GM12878 (cell line): Measurements from ENCODE around the gene PPP2R2B. TPM values are rescaled to one million over a fixed set of nuclear protein-coding genes. Genes with fewer than 3 reads are reported as not detected.

Experiments used
- ATAC-seq: fragments of 200-7000 bp; cut with Tn5 transposase; 3 replicates; pipeline ENCODE4 v1.9.1; 2020; ENCODE audit warnings: mild to moderate bottlenecking, moderate library complexity
- BruUV-seq: library from RNA; stranded (reverse); fragments of 400-500 nt; replicated peaks from 2 replicates; lab custom pipeline; 2021; lab: Mats Ljungman, UMichigan
- CTCF ChIA-PET: fragments of 300-600 bp; sonication (Branson Sonifier 250); formaldehyde crosslinking; extraction: SDS; loops from one replicate; lab custom pipeline; 2021; ENCODE audit warnings: inconsistent platforms; lab: Yijun Ruan, JAX
- POLR2A ChIA-PET: fragments of 350-600 bp; formaldehyde crosslinking; extraction: SDS; loops from one replicate; lab custom pipeline; 2021; ENCODE audit warnings: inconsistent platforms; lab: Charles Lee
- RAD21 ChIA-PET: fragments of 300-600 bp; sonication (Branson Sonifier 250); formaldehyde crosslinking; loops from one replicate; lab custom pipeline; 2023; ENCODE audit warnings: antibody characterized with exemption; ENCODE audit not compliant: unreplicated experiment; lab: Charles Lee
- SMC1A ChIA-PET: fragments of 300-600 bp; sonication (Branson Sonifier 250); formaldehyde crosslinking; loops from one replicate; lab custom pipeline; 2023; ENCODE audit not compliant: unreplicated experiment, uncharacterized antibody; lab: Charles Lee
- DNase-seq: peaks from one replicate; pipeline ENCODE4 v3.0.0-alpha.2; 2011; ENCODE audit warnings: low read depth, low spot score
- FAIRE-seq: peaks from 3 replicates; lab custom pipeline; 2011; peaks lifted over from hg19 to GRCh38; lab: Jason Lieb, UNC
- H2AFZ ChIP-seq: 2 replicates; pipeline ENCODE4 v1.6.0; 2011; ENCODE audit warnings: low read depth, low read length, control low read depth; ENCODE audit not compliant: control insufficient read depth
- H3K27ac ChIP-seq: 2 replicates; pipeline ENCODE4 v1.5.1; 2011; ENCODE audit warnings: control low read depth; ENCODE audit not compliant: control insufficient read depth, insufficient read depth
- H3K27me3 ChIP-seq, 2 experiments: replicated peaks in 1 of 2; 2 replicates each; pipeline versions ENCODE4 v1.6.0 to v1.6.1; 2011; ENCODE audit warnings: low read length in 1 of 2; ENCODE audit not compliant: control insufficient read depth in 2 of 2, insufficient read depth in 2 of 2
- H3K36me3 ChIP-seq, 2 experiments: 2 replicates each; pipeline ENCODE4 v1.5.1; 2011; ENCODE audit warnings: low read length in 1 of 2; ENCODE audit not compliant: control insufficient read depth in 2 of 2, insufficient read depth in 2 of 2
- H3K4me1 ChIP-seq: 2 replicates; pipeline ENCODE4 v1.6.1; 2011; ENCODE audit warnings: mild to moderate bottlenecking, low read length, moderate library complexity, mixed read lengths; ENCODE audit not compliant: control insufficient read depth, insufficient read depth
- H3K4me2 ChIP-seq: 2 replicates; pipeline ENCODE4 v1.6.0; 2011; ENCODE audit warnings: control low read depth; ENCODE audit not compliant: control insufficient read depth, insufficient read depth
- H3K4me3 ChIP-seq: fragments of 200-600 bp; sonication (generic); 2 replicates; pipeline ENCODE4 v1.5.1; 2016
- H3K79me2 ChIP-seq: 2 replicates; pipeline ENCODE4 v1.6.0; 2011; ENCODE audit warnings: low read length; ENCODE audit not compliant: control insufficient read depth, insufficient read depth
- H3K9ac ChIP-seq: 2 replicates; pipeline ENCODE4 v1.8.0; 2011; ENCODE audit warnings: low read length, control low read depth, mixed read lengths; ENCODE audit not compliant: control insufficient read depth, insufficient read depth
- H3K9me3 ChIP-seq: replicated peaks from 3 replicates; pipeline ENCODE4 v1.5.1; 2011; ENCODE audit warnings: mild to moderate bottlenecking, low read length; ENCODE audit not compliant: control insufficient read depth, insufficient read depth
- H4K20me1 ChIP-seq: 2 replicates; pipeline ENCODE4 v1.6.0; 2011; ENCODE audit not compliant: control insufficient read depth, insufficient read depth
- FOXM1 ChIP-seq: IDR thresholded peaks from 2 replicates; pipeline ENCODE4 v1.6.1; 2012; ENCODE audit warnings: low read depth, mild to moderate bottlenecking, inconsistent platforms, low read length, moderate library complexity
- HDAC2 ChIP-seq: fragments of 200-600 bp; sonication (generic); IDR thresholded peaks from 2 replicates; pipeline ENCODE4 v1.6.1; 2017
- JUND ChIP-seq: IDR thresholded peaks from 2 replicates; pipeline ENCODE4 v1.6.1; 2012; ENCODE audit warnings: low read depth, mild to moderate bottlenecking, low read length, improper control_type of control experiment, moderate library complexity
- NR2F1 ChIP-seq: fragments of 450-650 bp; conservative IDR thresholded peaks from 2 replicates; pipeline ENCODE4 v1.6.1; 2017; ENCODE audit warnings: mild to moderate bottlenecking
- ZBED1 ChIP-seq: IDR thresholded peaks from 2 replicates; pipeline ENCODE4 v1.6.1; 2016; ENCODE audit warnings: borderline replicate concordance
- ZNF274 ChIP-seq: IDR thresholded peaks from one replicate; pipeline ENCODE4 v1.8.0; 2011; ENCODE audit not compliant: insufficient read length, insufficient read depth
- WGBS: methylation state at CpG from one replicate; pipeline ENCODE4 v1.1.6; 2016; ENCODE audit warnings: low lambda C conversion rate; ENCODE audit not compliant: insufficient replicate concordance, insufficient coverage; ENCODE audit errors: missing lambda C conversion rate; 5-methylcytosine and 5-hydroxymethylcytosine counted together
- in situ Hi-C: fragments of 300-500 bp; cut with MboI; formaldehyde crosslinking; loops from 9 replicates; pipeline ENCODE4 v1.14.3; 2018; ENCODE audit warnings: mixed read lengths
- intact Hi-C: fragments of 100-400 bp; cut with micrococcal nuclease; formaldehyde crosslinking; loops from one replicate; pipeline ENCODE4 v1.14.2; 2022; ENCODE audit not compliant: unreplicated experiment
- polyA plus RNA-seq, 11 experiments: library from polyadenylated mRNA; depleted of rRNA in 4 of 11; unstranded in 6 of 11; stranded (reverse) in 5 of 11; fragments of >200 nt; fragmentation: Nextera tagmentation in 4 of 11; fragmentation: Illumina TruSeq in 1 of 11; extraction: Ambion mirVana in 4 of 11; extraction: Trizol in 1 of 11; gene quantifications; 1 replicate in 1 of 11; 2 replicates in 10 of 11; pipeline versions ENCODE4 v1.2.1 to v1.2.3, GENCODE V29; 2011 to 2016; ENCODE audit warnings: inconsistent platforms in 2 of 11, missing spikeins in 2 of 11, low read depth in 1 of 11
- total RNA-seq, 4 experiments: library from RNA; depleted of rRNA in 3 of 4; stranded (reverse); fragments of >200 nt in 3 of 4; fragmentation: Illumina TruSeq in 1 of 4; extraction: Trizol in 1 of 4; gene quantifications; 2 replicates each; pipeline versions ENCODE4 v1.2.1 to v1.2.3, GENCODE V29; 2013 to 2021
- TF ChIP-seq, protein P1 (sequence below): IDR thresholded peaks from 2 replicates; pipeline ENCODE4 v1.6.1; 2012; ENCODE audit warnings: mild to moderate bottlenecking, low read depth, low read length
- TF ChIP-seq, protein P2 (sequence below): IDR thresholded peaks from 2 replicates; pipeline ENCODE4 v1.6.1; 2012; ENCODE audit warnings: low read depth, low read length, improper control_type of control experiment

Gene PPP2R2B
- total and polyA plus RNA-seq, 10 of the 15 experiments (the other 5 are each of a cell fraction or from before 2014, with no cell fraction given): not detected

DNA sequence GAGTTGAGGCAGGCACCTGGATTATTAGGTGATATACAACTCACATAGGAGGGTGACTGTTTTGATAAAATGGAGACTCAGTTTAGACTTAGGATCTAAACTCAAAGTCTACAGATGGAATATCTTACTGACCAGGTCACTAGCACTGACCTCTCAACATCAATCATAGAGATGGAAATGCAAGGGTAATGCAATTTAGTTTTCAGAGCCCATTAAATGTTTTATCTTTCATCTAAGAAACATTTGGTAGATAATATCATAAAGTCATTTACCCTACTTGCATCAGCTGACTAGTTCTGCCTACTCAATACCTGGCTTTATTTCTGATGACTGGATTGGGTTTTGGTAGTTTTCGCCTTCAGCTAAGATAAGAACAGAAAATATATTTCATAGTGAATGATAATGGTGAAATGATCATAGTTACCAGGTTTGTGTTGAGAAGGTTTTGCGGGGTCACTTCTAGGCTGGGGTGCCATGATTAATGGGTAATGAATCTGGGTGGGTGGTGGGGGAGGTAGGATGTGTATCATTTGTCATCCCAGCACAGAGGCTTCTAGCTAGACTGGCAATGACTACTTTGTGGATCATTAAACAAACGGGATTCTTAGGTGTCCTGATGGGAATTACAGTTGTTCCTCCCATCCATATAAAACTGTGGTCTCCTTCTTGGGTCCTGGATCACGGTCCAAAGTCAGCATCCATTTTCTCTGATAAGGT, 173.4 kb downstream of the PPP2R2B start:
- WGBS: 12% methylated on average over 4 of the region's 4 CpGs
- Histone ChIP-seq H3K4me2 (no peak overlapping the region), H3K9me3 (no peaks in the 10 kb centered on the region), H3K27ac (no peak overlapping the region), H4K20me1 (no peaks in the 10 kb centered on the region), H3K9ac (no peak overlapping the region), H3K79me2 (no peaks in the 10 kb centered on the region), H3K36me3 (no peaks in the 10 kb centered on the region), H3K27me3 (no peaks in the 10 kb centered on the region), H3K4me1 (no peaks in the 10 kb centered on the region), H3K4me3 (no peak overlapping the region), H2AFZ (no peak overlapping the region)
- ChIA-PET RAD21 (no interaction called here), POLR2A (no interaction called here), SMC1A (no interaction called here), CTCF (no interaction called here)
- in situ Hi-C loops: no loop called here
- BruUV-seq: no TSS peak
- FAIRE-seq (no peak), ATAC-seq (no peak), DNase-seq (no peak)
- TF ChIP-seq JUND (no peak), FOXM1 (no peak), NR2F1 (no peak), HDAC2 (no peak), ZBED1 (no peak), ZNF274 (no peak)
- TF ChIP-seq, protein P1, sequence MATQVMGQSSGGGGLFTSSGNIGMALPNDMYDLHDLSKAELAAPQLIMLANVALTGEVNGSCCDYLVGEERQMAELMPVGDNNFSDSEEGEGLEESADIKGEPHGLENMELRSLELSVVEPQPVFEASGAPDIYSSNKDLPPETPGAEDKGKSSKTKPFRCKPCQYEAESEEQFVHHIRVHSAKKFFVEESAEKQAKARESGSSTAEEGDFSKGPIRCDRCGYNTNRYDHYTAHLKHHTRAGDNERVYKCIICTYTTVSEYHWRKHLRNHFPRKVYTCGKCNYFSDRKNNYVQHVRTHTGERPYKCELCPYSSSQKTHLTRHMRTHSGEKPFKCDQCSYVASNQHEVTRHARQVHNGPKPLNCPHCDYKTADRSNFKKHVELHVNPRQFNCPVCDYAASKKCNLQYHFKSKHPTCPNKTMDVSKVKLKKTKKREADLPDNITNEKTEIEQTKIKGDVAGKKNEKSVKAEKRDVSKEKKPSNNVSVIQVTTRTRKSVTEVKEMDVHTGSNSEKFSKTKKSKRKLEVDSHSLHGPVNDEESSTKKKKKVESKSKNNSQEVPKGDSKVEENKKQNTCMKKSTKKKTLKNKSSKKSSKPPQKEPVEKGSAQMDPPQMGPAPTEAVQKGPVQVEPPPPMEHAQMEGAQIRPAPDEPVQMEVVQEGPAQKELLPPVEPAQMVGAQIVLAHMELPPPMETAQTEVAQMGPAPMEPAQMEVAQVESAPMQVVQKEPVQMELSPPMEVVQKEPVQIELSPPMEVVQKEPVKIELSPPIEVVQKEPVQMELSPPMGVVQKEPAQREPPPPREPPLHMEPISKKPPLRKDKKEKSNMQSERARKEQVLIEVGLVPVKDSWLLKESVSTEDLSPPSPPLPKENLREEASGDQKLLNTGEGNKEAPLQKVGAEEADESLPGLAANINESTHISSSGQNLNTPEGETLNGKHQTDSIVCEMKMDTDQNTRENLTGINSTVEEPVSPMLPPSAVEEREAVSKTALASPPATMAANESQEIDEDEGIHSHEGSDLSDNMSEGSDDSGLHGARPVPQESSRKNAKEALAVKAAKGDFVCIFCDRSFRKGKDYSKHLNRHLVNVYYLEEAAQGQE: no peak
- TF ChIP-seq, protein P2, sequence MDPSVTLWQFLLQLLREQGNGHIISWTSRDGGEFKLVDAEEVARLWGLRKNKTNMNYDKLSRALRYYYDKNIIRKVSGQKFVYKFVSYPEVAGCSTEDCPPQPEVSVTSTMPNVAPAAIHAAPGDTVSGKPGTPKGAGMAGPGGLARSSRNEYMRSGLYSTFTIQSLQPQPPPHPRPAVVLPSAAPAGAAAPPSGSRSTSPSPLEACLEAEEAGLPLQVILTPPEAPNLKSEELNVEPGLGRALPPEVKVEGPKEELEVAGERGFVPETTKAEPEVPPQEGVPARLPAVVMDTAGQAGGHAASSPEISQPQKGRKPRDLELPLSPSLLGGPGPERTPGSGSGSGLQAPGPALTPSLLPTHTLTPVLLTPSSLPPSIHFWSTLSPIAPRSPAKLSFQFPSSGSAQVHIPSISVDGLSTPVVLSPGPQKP: no peak
- intact Hi-C loops: no loop called here
